GM19193 (cell line): Measurements from ENCODE around the gene FOXF1.

Source experiments
- POLR2A ChIP-seq: IDR thresholded peaks from 4 replicates; pipeline ENCODE4 v1.6.1; 2011; ENCODE audit not compliant: insufficient read depth, insufficient read length; ENCODE audit errors: extremely low read depth

The FOXF1 gene

GRCh38 chr16:86557587-86557986 is 47.3 kb downstream of the FOXF1 start:
- TF ChIP-seq POLR2A = no peak

- no peak for TF ChIP-seq POLR2A
Observed at GRCh38 chr16:86558355-86559193, 48.2 kb downstream of the FOXF1 start.

GRCh38 chr16:86559802-86560305 is 49.5 kb downstream of the FOXF1 start:
- TF ChIP-seq POLR2A = no peak

GRCh38 chr16:86562356-86562755 is 52.0 kb downstream of the FOXF1 start:
- TF ChIP-seq POLR2A = no peak

GRCh38 chr16:86563469-86564345 is 53.4 kb downstream of the FOXF1 start:
- TF ChIP-seq POLR2A = no peak
